Left lobe of liver (tissue), 2 donors: ENCODE data around the gene RAB17. TPM values are rescaled to one million over a fixed set of nuclear protein-coding genes. Genes with fewer than 3 reads are reported as not detected.
"Not testable (repeated sequence)": the region's sequence is repeated elsewhere in the genome, so short reads cannot be mapped to it uniquely, and the experiment has no call there.

Experiments
- ATAC-seq: fragments of 200-7000 bp; cut with Tn5 transposase; one replicate; pipeline ENCODE4 v1.9.1; 2020; ENCODE audit warnings: mild to moderate bottlenecking, moderate library complexity
- DNase-seq: peaks from one replicate; pipeline ENCODE4 v3.0.0-alpha.2; 2020; ENCODE audit warnings: low spot score
- total RNA-seq: library from RNA; stranded (reverse); gene quantifications from one replicate; pipeline ENCODE4 v1.2.1, GENCODE V29; 2021
- donor health status: DM: no; HTN: no; CAD: no; lungs with moderate emphysema.
- donor health status: DM: no; HTN: yes; CAD: no.

RAB17 gene
- total RNA-seq, 1 donor from 2014 or later, result 88.5 TPM

- peak; percentile 66 for ATAC-seq
These were observed 9.8 kb upstream of the RAB17 start for GRCh38 chr2:237600205-237600846.

DNA sequence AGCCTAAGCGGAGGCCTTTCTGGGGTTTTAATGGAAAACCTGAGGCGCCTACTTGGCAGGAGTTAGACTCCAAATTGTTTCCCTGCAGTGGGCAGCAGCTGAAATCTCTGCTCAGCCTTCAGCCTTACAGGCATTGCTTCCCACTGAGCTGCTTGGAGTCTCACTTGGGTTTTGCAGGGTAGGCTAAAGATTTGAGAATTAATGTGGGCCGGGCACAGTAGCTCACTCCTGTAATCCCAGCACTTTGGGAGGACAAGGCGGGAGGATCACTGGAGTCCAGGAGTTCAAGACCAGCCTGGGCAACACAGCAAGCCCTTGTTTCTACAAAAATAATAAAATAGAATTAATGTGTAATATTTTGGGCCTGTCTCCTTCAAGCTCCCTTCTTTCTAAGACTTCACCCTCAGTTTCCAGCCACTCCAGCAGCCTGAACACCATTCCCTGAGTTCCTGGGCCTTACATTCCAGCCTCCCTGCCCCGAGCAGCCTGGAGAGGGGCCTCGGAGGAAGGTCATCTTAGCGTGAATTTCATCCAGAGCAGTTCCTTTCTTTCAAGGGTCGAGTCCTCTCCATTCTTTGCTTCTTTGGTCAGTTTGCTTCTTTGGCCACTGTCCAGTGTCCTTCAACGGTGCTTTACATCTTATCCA, 9.1 kb upstream of the RAB17 start:
- ATAC-seq, result no peak
- peak; percentile 42 for DNase-seq

More at GRCh38 chr2:237600205-237600846, 9.8 kb upstream of the RAB17 start:
- peak; percentile 62 for DNase-seq

GRCh38 chr2:237598468-237599208, 8.1 kb upstream of the RAB17 start:
- DNase-seq (no peak), ATAC-seq (no peak)

DNA sequence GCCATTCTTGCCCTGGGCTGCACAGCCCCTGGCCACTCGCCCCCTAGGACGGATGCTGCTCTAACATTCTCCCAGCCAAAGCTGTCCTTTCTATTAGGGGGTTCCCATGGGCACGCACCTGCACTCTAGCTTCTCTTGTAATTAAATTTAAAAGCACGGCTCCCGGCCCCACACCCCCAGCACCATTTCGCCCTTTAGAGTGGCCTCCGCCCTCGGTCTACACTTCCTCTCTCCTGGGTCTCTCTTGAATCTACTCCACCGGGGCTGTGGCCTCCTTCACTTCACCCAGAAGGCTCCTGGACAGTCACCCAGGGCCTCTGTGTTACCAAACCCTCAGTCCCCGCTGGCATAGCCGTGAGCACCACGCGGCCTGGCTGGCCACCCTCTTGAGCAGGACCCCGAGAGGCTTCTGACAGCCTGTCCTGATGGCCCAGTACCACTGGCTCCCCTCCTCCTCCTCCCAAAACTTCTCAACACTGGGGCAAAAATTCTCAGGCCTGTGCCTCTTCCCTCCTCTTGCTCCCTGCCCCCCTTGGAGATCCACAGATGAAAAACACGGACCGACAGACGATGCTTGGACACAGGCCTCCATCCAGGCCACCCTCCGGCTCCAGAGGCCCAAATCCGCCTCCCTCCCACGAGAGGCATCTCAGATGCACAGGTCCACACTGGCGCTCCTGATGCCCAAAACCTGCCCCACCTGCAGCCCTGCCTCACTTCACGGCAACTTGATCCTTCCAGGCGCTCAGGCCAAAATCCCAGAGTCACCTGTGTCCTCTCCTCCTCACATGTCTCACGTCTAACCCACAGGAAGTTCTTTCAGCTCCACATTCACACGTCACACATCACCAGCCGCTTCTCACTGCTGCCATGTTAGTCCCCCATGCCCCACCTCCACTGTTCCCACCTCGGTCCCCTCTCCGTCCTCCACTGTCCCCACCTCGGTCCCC, 6.9 kb upstream of the RAB17 start:
- DNase-seq, result peak; percentile 41
- no peak for ATAC-seq

DNA sequence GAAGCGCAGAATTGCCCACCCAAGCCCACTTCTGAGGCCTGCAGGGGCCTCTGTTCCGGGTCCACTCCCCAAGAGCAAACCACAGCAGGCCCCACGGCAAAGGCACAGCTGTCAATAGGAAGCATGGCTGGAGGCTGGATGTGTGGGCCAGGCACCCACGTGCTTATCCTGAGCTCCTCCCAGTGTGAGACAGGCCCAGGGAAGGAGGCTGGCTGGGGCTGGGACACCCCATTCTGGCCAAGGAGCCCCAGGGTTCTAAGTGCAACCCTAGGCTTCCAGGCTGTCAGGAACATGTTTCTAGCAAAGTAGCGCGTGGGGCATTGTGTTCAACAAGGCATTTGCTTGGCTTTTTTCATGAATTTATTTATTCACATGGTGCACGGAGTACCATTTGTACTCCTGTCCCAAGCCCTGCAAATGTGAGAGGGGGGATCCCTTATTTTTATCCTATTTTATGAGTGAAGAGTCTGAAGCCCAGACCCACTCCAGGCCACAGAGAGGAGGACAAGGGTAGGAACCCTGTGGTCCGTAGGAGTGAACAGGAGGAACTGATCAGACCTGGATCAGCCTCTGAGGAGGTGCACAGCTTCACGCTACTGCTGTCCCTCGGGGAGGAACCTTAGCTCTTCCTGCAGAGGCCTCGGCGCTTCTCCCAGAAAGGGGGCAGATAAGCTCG, 6.1 kb upstream of the RAB17 start:
- peak; percentile 41 for DNase-seq
- no peak for ATAC-seq

GRCh38 chr2:237595829-237596519, 5.4 kb upstream of the RAB17 start:
- DNase-seq, ATAC-seq: not testable (repeated sequence)

GRCh38 chr2:237594514-237594871, 4.0 kb upstream of the RAB17 start:
- DNase-seq (peak; percentile 45), ATAC-seq (no peak)

DNA sequence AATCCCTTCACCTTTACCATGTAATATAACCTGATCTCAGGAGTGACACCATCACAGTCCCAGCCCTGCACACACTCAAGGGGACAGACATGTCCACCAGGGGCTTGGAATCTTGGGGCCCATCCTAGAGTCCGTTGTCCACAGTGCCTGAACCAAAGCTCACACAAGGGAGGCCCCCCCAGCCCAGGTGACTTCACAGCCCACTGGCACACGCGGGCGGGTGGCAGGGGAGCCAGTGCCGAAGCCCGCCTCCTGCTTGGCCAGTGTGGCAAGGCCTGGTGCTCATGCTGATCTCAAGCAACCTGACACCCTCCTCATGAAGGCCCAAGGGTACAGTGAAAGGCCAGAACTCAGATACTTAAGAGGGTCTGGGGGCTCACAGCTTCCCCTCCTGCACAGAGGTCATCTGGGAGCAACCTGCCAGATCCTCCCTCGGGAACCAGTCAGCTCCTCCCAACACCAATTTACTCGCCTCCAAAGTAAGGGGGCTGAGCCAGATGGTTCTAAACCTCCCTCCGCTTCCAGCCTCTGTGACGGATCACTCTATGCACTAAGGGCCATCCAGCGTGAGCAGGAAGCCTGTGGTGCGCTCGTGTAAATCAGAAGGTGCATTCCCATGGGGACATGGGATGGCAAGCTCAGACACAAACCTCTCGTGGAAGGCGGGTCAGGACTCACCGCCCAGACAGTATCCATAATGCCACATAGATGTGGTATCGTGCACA, 3.2 kb upstream of the RAB17 start:
- no peak for ATAC-seq
- no peak for DNase-seq

GRCh38 chr2:237593036-237593435, 2.5 kb upstream of the RAB17 start:
- ATAC-seq (no peak), DNase-seq (no peak)

DNA sequence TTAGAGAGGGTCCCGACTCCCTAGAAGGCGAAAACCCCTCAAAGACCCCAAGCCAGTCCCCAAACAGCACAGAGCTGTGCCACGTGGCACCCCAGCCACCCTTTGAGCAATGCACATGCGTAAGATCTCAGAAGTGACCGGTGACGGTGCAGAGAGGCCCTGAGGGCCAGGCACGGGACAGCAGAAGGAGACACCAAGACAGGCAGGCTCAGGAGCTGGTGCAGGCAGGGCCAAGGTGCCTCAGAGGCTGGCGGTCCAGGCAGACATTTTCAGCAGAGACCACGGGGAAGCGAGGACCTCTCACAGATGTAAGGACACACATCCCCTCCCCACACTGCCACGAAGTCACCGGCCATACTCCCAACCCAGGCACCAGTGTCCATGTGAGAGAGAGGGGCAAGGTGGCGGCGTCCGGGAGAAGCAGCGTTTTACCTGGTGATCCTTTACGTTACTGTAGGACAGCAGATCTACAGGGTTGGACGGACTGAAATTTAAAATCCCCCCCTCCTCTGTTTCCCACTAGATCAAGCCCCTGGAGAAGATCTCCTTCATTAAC, 2.0 kb upstream of the RAB17 start:
- DNase-seq, result peak; percentile 40
- no peak for ATAC-seq

DNA sequence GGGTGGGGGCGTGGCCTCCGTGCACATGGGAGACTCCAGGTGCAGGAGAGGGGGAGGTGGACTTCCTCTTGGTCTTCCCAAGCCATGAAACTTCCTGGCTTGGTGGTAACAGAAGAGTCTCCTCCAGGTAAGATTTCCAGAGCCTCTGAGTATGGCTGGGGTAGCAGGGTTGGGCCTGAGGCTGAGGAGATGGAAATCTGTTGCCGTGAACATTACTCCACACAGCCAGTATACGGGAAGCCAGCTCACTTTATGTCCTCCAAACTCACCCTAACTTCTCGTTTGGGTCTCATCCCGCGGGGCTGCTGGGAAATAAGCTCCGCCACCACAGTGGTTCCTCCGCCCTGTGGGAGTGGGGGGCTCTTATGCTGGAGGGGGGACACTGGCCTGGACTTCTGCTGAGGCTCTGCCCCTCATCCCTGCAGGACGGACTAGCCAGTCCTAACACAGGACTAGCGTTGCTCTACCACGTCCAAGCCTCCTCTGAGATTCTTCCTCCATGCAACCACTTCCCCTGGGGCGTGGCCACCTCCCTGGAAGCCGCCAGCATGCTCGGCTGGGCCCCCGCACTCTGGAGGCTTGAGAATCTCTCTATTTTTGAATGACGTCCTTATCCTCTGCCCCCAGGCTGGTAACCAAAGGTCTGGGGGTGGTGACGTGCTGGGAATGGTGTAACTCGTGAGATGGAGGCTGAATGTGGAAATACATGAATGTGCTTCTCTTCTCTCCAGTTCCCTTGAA, 777 bp upstream of the RAB17 start:
- no peak for ATAC-seq
- peak; percentile 51 for DNase-seq

DNA sequence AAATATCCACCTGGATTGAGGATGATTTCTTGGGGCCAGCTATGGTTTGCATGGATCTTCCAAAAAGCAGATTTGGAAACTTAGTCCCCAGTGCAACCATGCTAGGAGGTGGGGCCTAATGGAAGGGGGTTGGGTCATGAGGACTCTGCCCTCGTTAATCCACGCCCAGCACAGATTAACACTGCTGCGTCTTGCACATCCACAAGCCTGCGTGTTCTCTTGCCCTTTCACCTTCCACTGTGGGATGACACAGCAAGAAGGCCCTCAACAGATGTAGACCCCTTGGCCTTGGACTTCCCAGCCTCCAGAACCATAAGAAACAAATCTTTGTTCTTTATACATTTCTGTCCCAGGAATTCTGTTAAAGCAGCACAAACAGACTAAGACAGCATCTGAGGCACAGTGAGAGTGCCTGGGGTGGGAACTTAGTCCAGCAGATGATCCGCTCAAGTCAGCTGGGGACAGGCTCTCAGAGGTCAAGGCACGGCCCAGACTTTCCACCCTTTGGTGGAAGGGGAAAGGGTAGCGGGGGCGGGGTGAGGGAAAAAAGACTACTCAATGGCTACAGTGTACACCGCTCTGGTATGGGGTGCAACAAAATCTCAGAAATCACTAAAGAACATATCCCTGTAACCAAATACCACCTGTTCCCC, 2.4 kb downstream of the RAB17 start:
- DNase-seq (peak; percentile 80), ATAC-seq (peak; percentile 68)

GRCh38 chr2:237585590-237586221, 4.8 kb downstream of the RAB17 start:
- DNase-seq (peak; percentile 60), ATAC-seq (peak; percentile 3)

GRCh38 chr2:237583385-237584295, 6.9 kb downstream of the RAB17 start:
- no peak for DNase-seq
- no peak for ATAC-seq

DNA sequence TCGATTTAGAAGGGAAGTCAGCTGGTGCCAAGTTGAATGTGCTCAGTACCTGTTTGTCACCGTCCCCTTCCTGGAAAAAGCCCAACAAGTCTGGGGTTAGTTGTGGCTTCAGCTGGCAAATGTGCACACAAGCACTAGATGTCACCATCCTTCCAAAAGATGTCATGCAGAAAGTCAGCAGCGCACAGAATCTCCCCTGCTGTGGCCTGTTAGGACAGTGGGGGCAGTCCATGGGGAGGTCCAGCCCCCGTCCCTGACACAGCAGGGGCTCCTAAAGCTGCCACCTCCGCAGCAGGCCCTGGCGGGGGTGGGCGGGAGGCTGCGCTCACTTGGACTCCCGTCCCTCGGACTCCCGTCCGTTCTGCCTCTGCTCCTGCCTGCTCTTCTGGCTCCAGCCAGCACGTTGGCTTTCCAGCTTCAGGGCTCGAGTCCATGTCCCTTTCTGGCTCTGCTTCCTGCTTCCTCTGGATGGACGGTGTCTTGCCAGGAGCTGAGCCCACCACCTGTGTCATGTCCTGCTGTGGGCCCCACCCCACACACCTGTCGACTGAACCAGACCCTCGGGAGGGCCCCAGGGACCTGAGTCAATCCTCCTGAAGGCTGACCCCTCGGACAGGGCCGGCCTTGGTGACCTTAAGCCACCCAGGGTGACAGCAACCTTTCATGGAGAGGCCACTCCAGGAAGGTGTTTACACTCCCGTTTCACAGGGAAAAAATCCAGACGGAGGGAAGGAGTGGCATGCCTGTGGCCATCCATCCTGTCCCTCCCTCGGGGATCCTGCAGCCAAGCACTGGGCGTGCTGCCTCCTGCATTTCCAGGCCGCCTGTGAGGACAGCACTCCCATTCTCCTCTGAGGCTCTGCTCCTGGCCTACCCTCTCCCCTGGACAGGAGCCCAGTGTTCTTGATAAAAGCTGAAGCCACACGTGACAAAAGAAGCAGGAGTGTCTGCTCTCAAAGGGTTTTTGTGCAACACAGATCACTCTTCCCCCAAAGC, 8.5 kb downstream of the RAB17 start:
- ATAC-seq (peak; percentile 86), DNase-seq (peak; percentile 92)
